Smooth muscle cell (in vitro differentiated cells): ENCODE results near the gene ZNRF4. TPM values are rescaled to one million over a fixed set of nuclear protein-coding genes. Genes with fewer than 3 reads are reported as not detected.
"Not testable (repeated sequence)": the region's sequence is repeated elsewhere in the genome, so short reads cannot be mapped to it uniquely, and the experiment has no call there.

Source experiments
- DNase-seq: peaks from one replicate; lab custom pipeline; 2025; ENCODE audit not compliant: unreplicated experiment; lab: John Stamatoyannopoulos, UW
- H2AFZ ChIP-seq: fragments of 200-600 bp; sonication (generic); 2 replicates; pipeline ENCODE4 v1.6.0; 2016; ENCODE audit warnings: antibody characterized with exemption, low read depth, mild to moderate bottlenecking
- H3F3A ChIP-seq: fragments of 200-600 bp; sonication (generic); 2 replicates; pipeline ENCODE4 v1.6.0; 2017; ENCODE audit warnings: antibody characterized with exemption, low read depth
- H3K27ac ChIP-seq: fragments of 200-600 bp; sonication (generic); 2 replicates; pipeline ENCODE4 v1.5.1; 2016; ENCODE audit warnings: low read depth, mild to moderate bottlenecking
- H3K27me3 ChIP-seq: fragments of 200-600 bp; sonication (generic); 2 replicates; pipeline ENCODE4 v1.6.1; 2016; ENCODE audit warnings: low read depth, mild to moderate bottlenecking
- H3K36me3 ChIP-seq: fragments of 200-600 bp; sonication (generic); 2 replicates; pipeline ENCODE4 v1.5.1; 2016; ENCODE audit warnings: low read depth
- H3K4me1 ChIP-seq: fragments of 200-600 bp; sonication (generic); 2 replicates; pipeline ENCODE4 v1.5.1; 2016; ENCODE audit warnings: low read depth
- H3K4me2 ChIP-seq: fragments of 200-600 bp; sonication (generic); 2 replicates; pipeline ENCODE4 v1.6.0; 2016; ENCODE audit warnings: mild to moderate bottlenecking
- H3K4me3 ChIP-seq: fragments of 200-600 bp; sonication (generic); 2 replicates; pipeline ENCODE4 v1.5.1; 2016; ENCODE audit warnings: mild to moderate bottlenecking
- H3K79me2 ChIP-seq: fragments of 200-600 bp; sonication (generic); 2 replicates; pipeline ENCODE4 v1.6.0; 2016; ENCODE audit warnings: low read depth, mild to moderate bottlenecking
- H3K9ac ChIP-seq: fragments of 200-600 bp; sonication (generic); 2 replicates; pipeline ENCODE4 v1.6.0; 2016; ENCODE audit warnings: low read depth
- H3K9me3 ChIP-seq: fragments of 200-600 bp; sonication (generic); replicated peaks from 2 replicates; pipeline ENCODE4 v1.5.1; 2016; ENCODE audit warnings: low read depth
- H4K20me1 ChIP-seq: fragments of 200-600 bp; sonication (generic); 2 replicates; pipeline ENCODE4 v1.6.0; 2016; ENCODE audit warnings: low read depth
- CTCF ChIP-seq: fragments of 200-600 bp; sonication (generic); IDR thresholded peaks from 2 replicates; pipeline ENCODE4 v1.5.1; 2017; ENCODE audit warnings: borderline replicate concordance, mild to moderate bottlenecking, antibody characterized with exemption; ENCODE audit not compliant: insufficient read depth, poor library complexity, severe bottlenecking
- WGBS: methylation state at CpG from one replicate; pipeline ENCODE4 v1.1.7; 2016; ENCODE audit warnings: low lambda C conversion rate; 5-methylcytosine and 5-hydroxymethylcytosine counted together
- polyA plus RNA-seq: library from polyadenylated mRNA; unstranded; fragments of >200 nt; fragmentation: Nextera tagmentation; extraction: Ambion mirVana; gene quantifications from 2 replicates; pipeline ENCODE4 v1.2.1, GENCODE V29; 2016
- total RNA-seq: library from RNA; depleted of rRNA; stranded (reverse); fragments of >200 nt; gene quantifications from 2 replicates; pipeline ENCODE4 v1.2.3, GENCODE V29; 2014

The ZNRF4 gene
- total and polyA plus RNA-seq, 2 experiments from 2014 or later = not detected

- no peak overlapping the region for H3K27ac ChIP-seq
- no peaks in the 10 kb centered on the region for H3K4me1 ChIP-seq
- H4K20me1 ChIP-seq = no peaks in the 10 kb centered on the region
- H3K79me2 ChIP-seq = no peaks in the 10 kb centered on the region
- peaks cover 9% of the 10 kb centered on the region for H3K27me3 ChIP-seq
- DNase-seq = no peak
- no peak for TF ChIP-seq CTCF
- H3K36me3 ChIP-seq = no peaks in the 10 kb centered on the region
- WGBS = 58% methylated on average over 13 of the region's 13 CpGs
- H2AFZ ChIP-seq = no peak overlapping the region
- no peaks in the 10 kb centered on the region for H3F3A ChIP-seq
- H3K4me3 ChIP-seq = no peak overlapping the region
- no peak overlapping the region for H3K9ac ChIP-seq
- no peak overlapping the region for H3K4me2 ChIP-seq
- H3K9me3 ChIP-seq = no peaks in the 10 kb centered on the region
Measured at GRCh38 chr19:5484398-5485285, 29.4 kb downstream of the ZNRF4 start.

DNA sequence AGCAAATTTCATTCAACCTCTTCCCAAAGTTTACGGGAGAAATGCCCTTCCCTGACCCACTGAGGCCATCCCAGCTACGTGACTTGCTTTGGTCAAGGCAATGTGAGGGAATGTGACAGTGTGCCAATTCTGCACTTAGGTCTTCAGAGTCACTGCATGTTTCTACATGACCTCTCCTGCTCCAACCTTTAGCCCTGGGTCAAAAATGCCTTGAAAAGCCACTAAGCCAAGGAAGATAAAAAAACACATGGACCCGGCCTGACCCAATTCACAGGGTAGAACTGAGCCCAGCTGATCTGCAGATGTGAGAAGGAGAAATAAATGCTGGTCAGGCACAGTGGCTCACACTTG is 30.0 kb downstream of the ZNRF4 start:
- no peak for DNase-seq
- Histone ChIP-seq H3K27ac (no peak overlapping the region), H3K36me3 (no peaks in the 10 kb centered on the region), H3K4me1 (no peaks in the 10 kb centered on the region), H3K4me3 (no peak overlapping the region), H3K9me3 (no peaks in the 10 kb centered on the region), H3K79me2 (no peaks in the 10 kb centered on the region), H3F3A (no peaks in the 10 kb centered on the region), H3K4me2 (no peak overlapping the region), H2AFZ (no peak overlapping the region), H3K27me3 (peaks cover 9% of the 10 kb centered on the region), H3K9ac (no peak overlapping the region), H4K20me1 (no peaks in the 10 kb centered on the region)
- TF ChIP-seq CTCF = no peak
- 86% methylated on average over 3 of the region's 3 CpGs for WGBS

DNA sequence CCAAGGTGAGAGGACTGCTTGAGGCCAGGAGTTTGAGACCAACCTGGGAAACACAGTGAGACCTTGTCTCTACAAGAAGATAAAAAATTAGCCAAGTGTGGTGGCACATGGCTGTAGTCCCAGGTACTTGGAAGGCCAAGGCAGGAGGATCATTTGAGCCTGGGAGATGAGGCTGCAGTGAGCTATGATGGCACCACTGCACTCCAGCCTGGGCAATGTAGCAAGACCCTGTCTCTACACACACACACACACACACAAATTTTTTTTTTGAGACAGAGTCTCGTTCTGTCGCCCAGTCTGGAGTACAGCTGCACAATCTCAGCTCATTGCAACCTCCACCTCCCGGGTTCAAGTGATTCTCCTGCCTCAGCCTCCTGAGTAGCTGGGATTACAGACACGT is 30.4 kb downstream of the ZNRF4 start:
- H3K4me2 ChIP-seq, H3K4me1 ChIP-seq, H3K79me2 ChIP-seq, H3K27ac ChIP-seq, H3K4me3 ChIP-seq, H3K9ac ChIP-seq, H3K9me3 ChIP-seq, H4K20me1 ChIP-seq, H3K36me3 ChIP-seq, H3F3A ChIP-seq, H3K27me3 ChIP-seq, H2AFZ ChIP-seq, DNase-seq: not testable (repeated sequence)
- WGBS = 89% methylated on average over 4 of the region's 4 CpGs

DNA sequence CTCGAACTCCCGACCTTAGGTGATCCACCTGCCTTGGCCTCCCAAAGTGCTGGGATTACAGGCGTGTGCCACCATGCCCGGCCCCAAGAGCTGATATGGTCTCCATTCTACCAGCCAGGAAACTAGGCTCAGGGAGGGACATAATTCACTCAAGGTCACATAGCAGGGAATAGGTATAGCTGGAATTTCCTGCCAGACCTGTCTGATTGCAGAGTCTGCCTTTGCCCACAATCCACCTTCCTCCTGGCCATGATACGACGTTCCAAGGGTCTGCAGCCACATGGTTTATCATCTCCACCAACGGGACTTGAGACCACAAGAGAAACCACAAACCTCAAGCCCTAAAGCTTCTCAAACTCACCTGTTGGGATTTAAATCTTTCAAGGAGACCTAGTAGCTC is 32.0 kb downstream of the ZNRF4 start:
- Histone ChIP-seq H2AFZ (no peak overlapping the region), H4K20me1 (no peaks in the 10 kb centered on the region), H3K79me2 (no peaks in the 10 kb centered on the region), H3F3A (no peaks in the 10 kb centered on the region), H3K4me3 (no peak overlapping the region), H3K36me3 (no peaks in the 10 kb centered on the region), H3K9me3 (no peaks in the 10 kb centered on the region), H3K27ac (no peak overlapping the region), H3K9ac (no peak overlapping the region), H3K27me3 (peaks cover 12% of the 10 kb centered on the region), H3K4me1 (no peaks in the 10 kb centered on the region), H3K4me2 (no peak overlapping the region)
- WGBS = 78% methylated on average over 7 of the region's 7 CpGs
- DNase-seq = no peak
- no peak for TF ChIP-seq CTCF
